ENCODE data around the gene CENATAC. TPM values are rescaled to one million over a fixed set of nuclear protein-coding genes. Genes with fewer than 3 reads are reported as not detected.
A peak's percentile ranks its signal among the peaks of the same experiment; 100 is the strongest.

The CENATAC gene
- total and polyA plus RNA-seq, 9 of the 15 experiments (the other 6 are each of a cell fraction or from before 2014, with no cell fraction given) = 2.4 to 25.5 (median 13.7) TPM

DNA sequence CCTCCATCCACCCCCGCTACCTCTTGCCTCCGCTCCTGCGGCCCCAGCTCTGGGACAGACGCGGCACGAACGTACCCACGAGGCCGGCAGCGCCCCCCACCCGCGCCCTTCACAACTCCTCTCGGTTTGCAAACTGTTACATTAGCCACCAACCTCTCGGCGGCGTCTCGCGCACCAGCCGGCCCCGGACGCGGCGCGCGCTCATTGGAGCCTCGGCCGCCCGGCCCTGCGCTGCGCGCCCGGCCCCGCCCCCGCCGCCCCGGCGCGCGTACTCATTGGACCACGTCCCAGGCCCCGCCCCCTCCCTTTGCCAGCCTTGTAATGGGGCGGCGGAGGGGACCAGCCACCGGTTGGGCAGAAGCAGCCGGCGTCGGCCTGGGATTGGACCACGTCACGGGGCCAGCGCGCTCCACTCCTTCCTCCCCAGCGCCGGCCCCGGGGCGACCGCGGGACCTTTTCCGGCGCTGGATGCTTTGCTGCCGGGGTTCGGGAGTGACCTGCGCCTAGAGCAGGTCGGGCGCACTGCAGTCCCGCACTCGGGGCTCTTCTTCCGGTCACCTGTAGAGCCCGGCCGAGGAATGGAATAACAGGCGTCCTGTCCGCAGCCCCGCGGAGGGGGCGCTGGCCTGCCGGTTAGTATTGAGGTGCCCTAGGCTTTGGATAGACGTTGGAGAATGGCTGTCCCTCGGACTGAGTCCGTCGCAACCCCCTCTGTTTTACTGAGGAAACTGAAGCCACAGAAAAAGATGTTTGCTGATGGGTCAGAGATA is 59.2 kb downstream of the CENATAC start, which contains the start of gene HYOU1 (continued):
- TF ChIP-seq RBM39 (optimal IDR thresholded peaks at IDR 0.05; ENCODE audit: low read depth, low read length) (no peak), TSC22D4 (tag; IDR thresholded peaks at IDR 0.05) (no peak), TFAP4 (CRISPR knock-in tag; IDR thresholded peaks at IDR 0.05; ENCODE audit: borderline replicate concordance) (peak; percentile 89; the same call in 1 of the 2 replicates), ZNF408 (CRISPR knock-in tag; IDR thresholded peaks at IDR 0.05; ENCODE audit: low read depth) (no peak), FOXP1 (CRISPR knock-in tag; IDR thresholded peaks at IDR 0.05) (no peak), ZBTB12 (CRISPR knock-in tag; IDR thresholded peaks at IDR 0.05) (peak; percentile 66), RBFOX2 (IDR thresholded peaks at IDR 0.05; ENCODE audit: low read depth, low read length) (peak; percentile 98), ZNF311 (CRISPR knock-in tag; IDR thresholded peaks at IDR 0.05) (no peak), SIX5 (IDR thresholded peaks at IDR 0.05; ENCODE audit: borderline replicate concordance in 1 of 2, insufficient read depth in 1 of 2, low read depth in 1 of 2, low read length in 2 of 2) (no peak), HDAC8 (tag; IDR thresholded peaks at IDR 0.05) (no peak), ZNF3 (CRISPR knock-in tag; IDR thresholded peaks at IDR 0.05) (no peak), OTX1 (CRISPR knock-in tag; IDR thresholded peaks at IDR 0.05) (no peak), ZNF436 (CRISPR knock-in tag; IDR thresholded peaks at IDR 0.05) (no peak), MEF2A (IDR thresholded peaks at IDR 0.05; ENCODE audit: control insufficient read depth, low read depth, low read length) (no peak), ZZZ3 (IDR thresholded peaks at IDR 0.05) (no peak), FOS (IDR thresholded peaks at IDR 0.05; ENCODE audit: extremely low read depth, insufficient read length) (peak; percentile 58), RFX5 (IDR thresholded peaks at IDR 0.05; ENCODE audit: low read depth, low read length) (no peak), CBFB (CRISPR knock-in tag; IDR thresholded peaks at IDR 0.05) (no peak), CTBP1 (IDR thresholded peaks at IDR 0.05; ENCODE audit: borderline replicate concordance) (peak; percentile 93), NR1H2 (CRISPR knock-in tag; IDR thresholded peaks at IDR 0.05) (no peak), ERF (CRISPR knock-in tag; IDR thresholded peaks at IDR 0.05) (0 out of 2 replicates have a peak, but pooled peaks have one; percentile 43), ZNF282 (CRISPR knock-in tag; IDR thresholded peaks at IDR 0.05) (no peak), NONO (IDR thresholded peaks at IDR 0.05; ENCODE audit: low read depth in 2 of 2, low read length in 1 of 2) (peak; percentile 5 to 67; a peak in 1 of 4 replicates), IRF1 (CRISPR knock-in tag; IDR thresholded peaks at IDR 0.05; ENCODE audit: borderline replicate concordance) (no peak)
- TF ChIP-seq, protein P1, sequence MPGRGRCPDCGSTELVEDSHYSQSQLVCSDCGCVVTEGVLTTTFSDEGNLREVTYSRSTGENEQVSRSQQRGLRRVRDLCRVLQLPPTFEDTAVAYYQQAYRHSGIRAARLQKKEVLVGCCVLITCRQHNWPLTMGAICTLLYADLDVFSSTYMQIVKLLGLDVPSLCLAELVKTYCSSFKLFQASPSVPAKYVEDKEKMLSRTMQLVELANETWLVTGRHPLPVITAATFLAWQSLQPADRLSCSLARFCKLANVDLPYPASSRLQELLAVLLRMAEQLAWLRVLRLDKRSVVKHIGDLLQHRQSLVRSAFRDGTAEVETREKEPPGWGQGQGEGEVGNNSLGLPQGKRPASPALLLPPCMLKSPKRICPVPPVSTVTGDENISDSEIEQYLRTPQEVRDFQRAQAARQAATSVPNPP (IDR thresholded peaks at IDR 0.05; ENCODE audit: borderline replicate concordance, insufficient read depth, insufficient read length) = no peak
